HepG2 (cell line): ENCODE measurements around the gene SGMS1.

Experiments
- ETS1 ChIP-seq: sonication (generic); formaldehyde crosslinking; IDR thresholded peaks from 2 replicates; pipeline ENCODE4 v1.4.0; 2020; ENCODE audit warnings: missing genetic modification reagents
- KDM3A ChIP-seq: IDR thresholded peaks from 2 replicates; pipeline ENCODE4 v1.6.1; 2018; ENCODE audit warnings: low read depth, missing compliant biosample characterization
- PTBP1 ChIP-seq: fragments of 200-400 bp; formaldehyde crosslinking; IDR thresholded peaks from 2 replicates; pipeline ENCODE4 v1.6.1; 2018; ENCODE audit warnings: low read length, low read depth; ENCODE audit not compliant: poor library complexity, severe bottlenecking

DNA sequence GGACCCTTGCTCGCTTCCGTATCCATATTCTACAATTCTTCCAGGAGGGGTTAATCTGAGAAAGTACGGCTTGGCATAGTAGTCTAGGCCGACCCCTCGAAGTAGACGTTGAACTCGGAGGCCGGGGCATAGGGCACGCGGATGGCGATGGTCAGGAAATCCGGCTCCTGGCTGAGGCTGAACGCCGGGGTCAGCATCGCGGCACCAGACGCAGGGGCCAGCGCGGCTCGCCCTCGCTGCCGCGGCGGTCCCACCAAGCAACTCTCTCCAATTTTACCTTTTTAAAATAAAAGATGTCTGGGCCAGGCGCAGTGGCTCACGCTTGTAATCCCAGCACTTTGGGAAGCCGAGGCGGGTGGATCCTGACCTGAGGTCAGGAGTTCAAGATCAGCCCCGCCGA is 7.3 kb upstream of the SGMS1 start:
- TF ChIP-seq ETS1 (CRISPR knock-in tag): no peak
- TF ChIP-seq KDM3A: no peak
- TF ChIP-seq PTBP1: no peak
